ENCODE measurements around the gene CAPN12. TPM values are rescaled to one million over a fixed set of nuclear protein-coding genes. Genes with fewer than 3 reads are reported as not detected.
"Not testable (repeated sequence)": the region's sequence is repeated elsewhere in the genome, so short reads cannot be mapped to it uniquely, and the experiment has no call there.

Gene CAPN12
- total RNA-seq, 2 donors from 2014 or later: 8.3 to 15.2 TPM

DNA sequence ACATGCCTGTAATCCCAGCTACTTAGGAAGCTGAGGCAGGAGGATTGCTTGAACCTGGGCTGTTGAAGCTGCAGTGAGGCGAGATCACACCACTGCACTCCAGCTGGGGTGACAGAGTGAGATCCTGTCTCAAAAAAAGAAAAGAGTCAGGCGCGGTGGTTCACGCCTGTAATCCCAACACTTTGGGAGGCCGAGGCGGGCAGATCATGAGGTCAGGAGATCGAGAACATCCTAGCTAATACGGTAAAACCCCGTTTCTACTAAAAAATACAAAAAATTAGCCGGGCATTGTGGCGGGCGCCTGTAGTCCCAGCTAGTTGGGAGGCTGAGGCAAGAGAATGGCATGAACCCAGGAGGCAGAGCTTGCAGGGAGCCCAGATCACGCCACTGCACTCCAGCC is 37.9 kb upstream of the CAPN12 start:
- not testable (repeated sequence) for H3K4me3 Mint-ChIP-seq; H3K9me3 Mint-ChIP-seq; H3K27me3 Mint-ChIP-seq (ENCODE audit: low read depth); ATAC-seq (replicated peaks in 1 of 2); DNase-seq; H3K4me1 Mint-ChIP-seq (ENCODE audit: low read depth); H3K27ac Mint-ChIP-seq; H3K36me3 Mint-ChIP-seq (ENCODE audit: insufficient read depth in 2 of 2)

DNA sequence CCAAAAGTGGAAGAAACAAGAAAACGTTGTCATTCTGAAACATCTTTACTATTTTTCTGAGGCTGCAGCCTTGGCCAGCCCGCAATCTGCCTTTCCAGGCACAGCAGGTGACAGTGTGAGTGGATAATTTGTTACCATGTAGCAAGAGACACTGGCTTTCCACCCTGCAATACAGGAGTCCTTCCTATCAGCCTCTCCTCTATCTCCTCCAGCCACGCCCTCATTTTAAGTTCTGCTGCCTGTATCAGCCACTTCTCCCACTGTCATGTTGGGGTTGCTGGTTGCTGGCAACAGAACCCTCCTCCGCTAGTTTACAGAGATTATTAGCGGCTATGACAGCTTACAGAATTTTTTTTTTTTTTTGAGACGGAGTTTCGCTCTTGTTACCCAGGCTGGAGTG is 36.8 kb upstream of the CAPN12 start:
- ATAC-seq (replicated peaks in 1 of 2) (no peak), DNase-seq (no peak)
- Mint-ChIP-seq H3K36me3 (ENCODE audit: insufficient read depth in 2 of 2) (no peaks in the 10 kb centered on the region), H3K9me3 (no peaks in the 10 kb centered on the region), H3K27ac (no peak overlapping the region), H3K4me3 (no peak overlapping the region), H3K4me1 (ENCODE audit: low read depth) (no peaks in the 10 kb centered on the region), H3K27me3 (ENCODE audit: low read depth) (no peaks in the 10 kb centered on the region)

DNA sequence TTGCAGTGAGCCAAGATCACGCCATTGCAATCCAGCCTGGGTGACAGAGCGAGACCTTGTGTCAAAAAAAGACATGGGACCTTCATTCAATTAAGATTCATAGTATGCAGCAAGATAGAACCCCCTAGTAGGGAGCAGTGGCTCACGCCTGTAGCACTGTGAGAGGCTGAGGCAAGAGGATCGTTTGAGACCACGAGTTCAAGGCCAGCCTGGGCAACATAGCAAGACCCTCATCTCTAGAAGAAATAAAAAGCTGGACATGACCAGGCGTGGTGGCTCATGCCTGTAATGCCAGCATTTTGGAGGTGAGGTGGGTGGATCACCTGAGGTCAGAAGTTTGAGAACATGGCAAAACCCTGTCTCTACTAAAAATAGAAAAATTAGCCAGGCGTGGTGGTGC is 36.2 kb upstream of the CAPN12 start:
- Mint-ChIP-seq H3K27me3 (ENCODE audit: low read depth) (no peaks in the 10 kb centered on the region), H3K9me3 (no peaks in the 10 kb centered on the region), H3K27ac (no peak overlapping the region), H3K4me1 (ENCODE audit: low read depth) (no peaks in the 10 kb centered on the region), H3K4me3 (no peak overlapping the region), H3K36me3 (ENCODE audit: insufficient read depth in 2 of 2) (no peaks in the 10 kb centered on the region)
- ATAC-seq (replicated peaks in 1 of 2) (no peak), DNase-seq (no peak)

DNA sequence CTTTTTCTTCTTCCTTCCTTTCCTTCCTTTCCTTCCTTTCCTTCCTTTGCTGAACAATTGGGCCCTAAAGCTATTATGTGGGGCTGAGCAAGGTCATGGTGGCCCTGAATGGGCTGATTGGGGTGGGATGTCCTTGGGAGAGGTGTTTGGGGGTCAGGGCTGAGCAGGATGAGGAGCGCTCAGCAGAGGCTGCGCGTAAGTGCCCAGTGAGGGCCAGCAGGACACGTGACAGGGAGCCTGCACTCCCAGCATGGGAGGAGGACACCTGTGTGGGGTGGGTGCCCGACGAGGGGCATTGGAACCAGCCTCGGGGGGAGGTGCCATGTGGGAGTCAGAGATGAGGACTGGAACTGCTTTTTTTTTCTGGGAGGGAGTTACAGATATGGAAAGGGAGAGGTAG is 34.5 kb upstream of the CAPN12 start:
- Mint-ChIP-seq H3K4me1 (ENCODE audit: low read depth) (no peaks in the 10 kb centered on the region), H3K4me3 (no peak overlapping the region), H3K9me3 (no peaks in the 10 kb centered on the region), H3K27me3 (ENCODE audit: low read depth) (no peaks in the 10 kb centered on the region), H3K27ac (no peak overlapping the region), H3K36me3 (ENCODE audit: insufficient read depth in 2 of 2) (no peaks in the 10 kb centered on the region)
- DNase-seq (no peak), ATAC-seq (replicated peaks in 1 of 2) (no peak)

DNA sequence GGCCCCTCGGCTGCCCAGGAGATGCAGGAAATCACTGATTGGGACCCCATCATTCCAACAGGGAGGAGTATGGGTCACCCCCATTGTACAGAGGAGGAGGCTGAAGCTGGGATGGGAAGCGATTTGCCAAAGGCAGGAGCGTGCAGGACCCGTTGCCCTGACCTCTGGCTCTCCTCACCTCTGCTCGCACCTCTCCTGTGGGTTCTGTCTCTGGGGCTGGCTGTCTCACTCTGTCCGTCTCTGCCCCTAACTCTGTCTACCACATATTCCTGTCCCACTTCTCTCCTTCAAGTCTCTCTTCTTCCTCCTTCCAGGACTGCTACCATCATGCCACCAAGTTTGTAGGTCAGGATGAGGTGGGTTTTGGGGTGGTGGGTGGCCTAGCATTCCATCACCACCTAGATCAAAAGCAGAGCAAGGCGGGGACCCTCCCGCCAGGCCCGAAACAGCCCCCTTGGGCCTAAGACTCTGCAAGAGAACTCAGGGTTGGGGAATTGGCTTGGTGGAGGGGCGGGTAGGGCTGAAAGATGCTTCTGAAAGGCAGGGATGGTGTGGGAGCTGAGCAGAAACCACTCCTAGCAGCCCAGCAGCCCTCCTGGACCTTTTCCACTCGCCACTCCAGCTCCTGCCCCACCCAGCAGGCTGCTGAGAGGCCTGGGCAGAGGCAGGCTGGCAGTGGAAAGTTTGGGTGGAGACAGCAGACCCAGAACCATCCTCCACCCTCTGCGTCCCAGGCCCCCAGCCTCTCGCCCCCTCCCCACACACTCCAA is 30.1 kb upstream of the CAPN12 start:
- Mint-ChIP-seq H3K4me3 (no peak overlapping the region), H3K27ac (no peak overlapping the region), H3K36me3 (ENCODE audit: insufficient read depth in 2 of 2) (no peaks in the 10 kb centered on the region), H3K4me1 (ENCODE audit: low read depth) (peaks cover 3% of the 10 kb centered on the region), H3K9me3 (no peaks in the 10 kb centered on the region), H3K27me3 (ENCODE audit: low read depth) (no peaks in the 10 kb centered on the region)
- DNase-seq: no peak
- ATAC-seq (replicated peaks in 1 of 2): no peak

DNA sequence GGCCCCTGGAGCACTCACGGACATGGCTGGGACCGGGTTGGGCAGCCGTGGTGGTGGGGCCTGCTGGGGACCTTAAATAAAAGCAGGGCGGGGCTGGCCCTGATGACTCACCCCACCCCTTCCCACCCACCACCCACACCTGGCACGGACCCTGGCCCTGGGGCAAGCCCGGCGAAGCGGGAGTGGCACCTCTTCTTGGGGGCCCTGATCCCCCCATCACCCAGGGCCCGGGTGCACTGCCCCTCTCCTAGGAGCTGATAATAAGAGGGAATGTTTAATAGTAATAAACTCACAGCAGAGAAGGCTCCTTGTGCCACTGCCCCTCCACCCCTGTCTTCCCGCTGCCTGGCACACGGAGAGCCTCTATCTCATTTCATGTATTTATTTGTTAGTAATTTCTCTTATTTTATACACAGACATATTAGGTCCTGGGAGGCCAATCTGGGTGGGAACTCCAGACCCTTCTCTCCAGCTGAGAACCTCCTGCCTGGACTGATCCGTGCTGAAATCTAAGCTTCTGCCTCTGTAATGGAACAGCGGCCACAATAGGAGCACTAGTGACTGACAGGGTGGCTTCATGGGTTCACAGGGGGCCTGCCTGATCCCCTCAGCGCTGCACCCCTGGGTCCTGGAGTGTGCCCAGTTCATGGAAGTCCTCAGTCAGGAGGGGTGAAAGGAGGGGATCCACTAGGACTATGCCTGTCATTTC is 29.3 kb upstream of the CAPN12 start, which contains the start of gene LGALS7:
TSS of gene LGALS7 (minus strand) at position 49 of the 709 bp plus-strand sequence. CDS start at position 24, 25 bp downstream.
- Mint-ChIP-seq H3K27me3 (ENCODE audit: low read depth) (no peaks in the 10 kb centered on the region), H3K4me3 (no peak within 1 kb of the TSS), H3K9me3 (no peaks in the 10 kb centered on the region), H3K27ac (no peak within 1 kb of the TSS), H3K4me1 (ENCODE audit: low read depth) (peaks cover 11% of the 10 kb centered on the region), H3K36me3 (ENCODE audit: insufficient read depth in 2 of 2) (no peaks in the 10 kb centered on the region)
- DNase-seq: no peak
- no peak for ATAC-seq (replicated peaks in 1 of 2)

DNA sequence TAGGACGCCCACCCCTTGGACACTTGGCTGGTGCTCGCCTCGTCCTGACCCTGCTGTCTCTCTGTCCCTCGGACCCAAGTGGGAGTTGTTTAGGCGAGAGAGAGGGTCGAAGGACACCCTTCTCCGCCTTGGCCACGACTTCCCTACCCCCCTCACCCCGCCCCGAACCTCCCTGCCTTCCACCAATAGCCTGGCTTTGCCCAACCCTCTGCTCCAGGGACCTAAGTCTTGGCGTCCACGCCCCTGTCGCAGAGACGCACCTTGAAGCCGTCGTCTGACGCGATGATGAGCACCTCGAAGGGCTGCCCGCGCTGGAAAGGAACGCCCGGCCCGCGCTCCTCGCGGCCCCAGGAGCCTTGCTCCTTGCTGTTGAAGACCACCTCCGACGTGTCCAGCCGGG is 27.3 kb upstream of the CAPN12 start:
- not testable (repeated sequence) for ATAC-seq (replicated peaks in 1 of 2); H3K9me3 Mint-ChIP-seq; H3K4me3 Mint-ChIP-seq; H3K27me3 Mint-ChIP-seq (ENCODE audit: low read depth); H3K27ac Mint-ChIP-seq; DNase-seq; H3K36me3 Mint-ChIP-seq (ENCODE audit: insufficient read depth in 2 of 2)
- peaks cover 11% of the 10 kb centered on the region for H3K4me1 Mint-ChIP-seq (ENCODE audit: low read depth)

DNA sequence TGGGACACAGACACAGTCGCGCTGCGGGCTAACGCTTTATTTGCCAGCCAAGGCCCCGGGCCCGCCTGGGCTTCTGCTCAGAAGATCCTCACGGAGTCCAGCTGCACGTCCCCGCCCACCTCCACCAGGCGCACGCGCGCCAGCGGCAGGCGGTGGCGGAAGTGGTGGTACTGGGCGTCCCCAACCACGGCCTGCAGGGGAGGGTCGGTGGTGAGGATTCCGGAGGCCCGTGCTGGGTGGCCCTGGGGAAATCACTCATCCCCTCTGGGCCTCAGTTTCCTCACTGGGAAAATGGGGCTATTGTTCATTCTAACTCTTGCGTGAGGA is 26.6 kb upstream of the CAPN12 start:
- not testable (repeated sequence) for H3K27me3 Mint-ChIP-seq (ENCODE audit: low read depth); H3K9me3 Mint-ChIP-seq; H3K27ac Mint-ChIP-seq; H3K4me3 Mint-ChIP-seq; H3K36me3 Mint-ChIP-seq (ENCODE audit: insufficient read depth in 2 of 2); DNase-seq
- H3K4me1 Mint-ChIP-seq (ENCODE audit: low read depth): peaks cover 11% of the 10 kb centered on the region
- ATAC-seq (replicated peaks in 1 of 2): peak; percentile 83 to 85

DNA sequence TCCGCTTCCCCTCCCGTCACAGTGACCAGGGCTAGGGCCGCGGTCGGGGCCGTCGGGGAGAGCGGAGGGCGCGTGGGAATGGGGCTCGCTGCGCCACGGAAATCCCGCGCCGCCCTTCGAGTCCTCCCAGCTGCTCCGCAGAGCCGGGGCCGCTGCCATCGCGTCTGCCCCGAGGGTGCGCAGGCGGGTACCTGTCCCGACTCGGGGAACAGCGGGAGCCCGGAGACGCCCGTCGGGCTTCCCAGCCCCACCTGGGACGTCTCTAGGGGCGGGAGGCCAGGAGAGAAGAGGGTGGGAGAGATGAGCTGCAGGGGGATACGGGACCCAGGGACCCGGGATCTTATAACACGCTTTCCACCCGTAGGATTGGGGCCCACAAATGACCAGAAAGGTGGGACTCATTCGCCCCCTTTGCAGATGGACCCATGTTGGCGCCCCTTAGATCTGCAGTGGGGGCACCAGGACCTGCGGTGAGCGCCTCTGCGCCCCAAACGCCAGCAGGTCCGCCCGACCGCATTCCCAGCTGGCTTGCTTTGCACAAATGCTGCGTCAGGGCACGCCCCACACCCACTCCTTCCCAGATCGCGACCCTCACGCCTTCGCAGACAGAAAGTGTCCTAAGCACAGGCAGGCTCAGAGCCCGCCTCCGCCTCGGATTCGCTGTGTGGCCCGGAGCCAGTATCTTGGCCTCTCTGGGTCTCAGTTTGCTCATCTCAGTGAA is 26.1 kb upstream of the CAPN12 start:
- ATAC-seq (replicated peaks in 1 of 2): peak; percentile 21 to 25
- H3K36me3 Mint-ChIP-seq (ENCODE audit: insufficient read depth in 2 of 2); H3K9me3 Mint-ChIP-seq; H3K27me3 Mint-ChIP-seq (ENCODE audit: low read depth); DNase-seq; H3K27ac Mint-ChIP-seq: not testable (repeated sequence)
- Mint-ChIP-seq H3K4me1 (ENCODE audit: low read depth) (peaks cover 11% of the 10 kb centered on the region), H3K4me3 (peak overlapping the region; percentile 82 to 85)

DNA sequence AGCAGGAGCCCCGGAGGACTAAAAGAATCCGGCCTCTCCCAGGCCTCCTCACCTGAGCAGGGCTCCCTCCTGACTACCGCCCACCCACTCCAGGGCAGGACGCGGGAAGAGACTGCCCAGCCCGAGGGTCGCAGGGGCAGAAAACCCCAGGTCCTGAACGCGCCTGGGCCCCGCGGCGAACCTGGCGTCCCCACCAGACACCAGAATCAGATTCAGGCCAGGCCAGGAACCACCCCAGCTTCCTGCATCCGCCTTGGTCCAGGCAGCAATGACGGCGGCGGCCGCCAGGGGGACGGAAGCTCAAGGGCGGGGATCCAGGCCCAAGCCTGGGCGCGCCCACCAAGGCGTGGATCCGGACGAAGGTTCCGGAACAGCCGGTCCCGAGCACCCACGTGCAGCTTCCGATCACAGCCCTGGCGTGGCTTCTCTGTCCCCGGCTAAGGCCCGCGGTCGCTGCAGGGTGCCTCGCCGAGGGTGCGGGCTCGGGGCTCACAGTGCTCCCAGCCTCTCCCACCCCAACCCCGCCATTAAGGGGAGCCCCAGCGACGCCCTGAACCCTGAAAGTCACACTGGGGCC is 25.4 kb upstream of the CAPN12 start:
- H3K9me3 Mint-ChIP-seq: no peaks in the 10 kb centered on the region
- peaks cover 11% of the 10 kb centered on the region for H3K4me1 Mint-ChIP-seq (ENCODE audit: low read depth)
- H3K27me3 Mint-ChIP-seq (ENCODE audit: low read depth): no peaks in the 10 kb centered on the region
- no peaks in the 10 kb centered on the region for H3K36me3 Mint-ChIP-seq (ENCODE audit: insufficient read depth in 2 of 2)
- peak; percentile 97 to 98 for DNase-seq
- peak overlapping the region; percentile 87 for H3K27ac Mint-ChIP-seq
- peak; percentile 82 to 84 for ATAC-seq (replicated peaks in 1 of 2)
- H3K4me3 Mint-ChIP-seq: peak overlapping the region; percentile 82 to 85

DNA sequence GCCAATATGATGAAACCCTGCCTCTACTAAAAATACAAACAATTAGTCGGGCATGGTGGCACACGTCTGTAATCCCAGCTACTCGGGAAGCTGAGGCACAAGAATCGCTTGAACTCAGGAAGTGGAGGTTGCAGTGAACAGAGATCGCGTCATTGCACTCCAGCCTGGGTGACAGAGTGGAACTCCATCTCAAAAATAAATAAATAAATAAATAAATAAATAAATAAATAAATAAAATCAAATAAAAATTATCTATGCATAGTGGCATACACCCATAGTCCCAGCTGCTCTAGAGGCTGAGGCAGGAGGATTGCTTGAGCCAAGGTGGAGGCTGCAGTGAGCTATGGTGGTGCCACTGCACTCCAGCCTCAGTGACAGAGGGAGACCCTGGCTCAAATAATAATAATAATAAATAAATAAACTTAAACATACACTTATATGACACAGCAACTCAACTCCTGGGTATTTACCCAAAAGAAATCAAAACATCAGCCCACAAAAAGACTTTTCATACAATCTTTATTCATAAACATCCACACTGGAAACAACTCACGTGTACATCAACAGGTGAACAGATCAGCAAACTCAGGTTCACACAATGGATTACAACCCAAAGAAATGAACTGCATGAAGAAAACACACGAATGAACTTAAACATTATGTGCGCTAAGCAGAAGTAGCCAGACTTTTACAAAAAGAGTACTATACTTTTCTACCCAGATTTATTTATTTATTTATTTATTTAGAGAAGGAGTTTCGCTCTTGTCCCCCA is 22.2 kb upstream of the CAPN12 start:
- Mint-ChIP-seq H3K27me3 (ENCODE audit: low read depth) (no peaks in the 10 kb centered on the region), H3K36me3 (ENCODE audit: insufficient read depth in 2 of 2) (no peaks in the 10 kb centered on the region), H3K27ac (no peak overlapping the region), H3K4me3 (no peak overlapping the region), H3K9me3 (no peaks in the 10 kb centered on the region), H3K4me1 (ENCODE audit: low read depth) (peaks cover 11% of the 10 kb centered on the region)
- DNase-seq (no peak), ATAC-seq (replicated peaks in 1 of 2) (no peak)

DNA sequence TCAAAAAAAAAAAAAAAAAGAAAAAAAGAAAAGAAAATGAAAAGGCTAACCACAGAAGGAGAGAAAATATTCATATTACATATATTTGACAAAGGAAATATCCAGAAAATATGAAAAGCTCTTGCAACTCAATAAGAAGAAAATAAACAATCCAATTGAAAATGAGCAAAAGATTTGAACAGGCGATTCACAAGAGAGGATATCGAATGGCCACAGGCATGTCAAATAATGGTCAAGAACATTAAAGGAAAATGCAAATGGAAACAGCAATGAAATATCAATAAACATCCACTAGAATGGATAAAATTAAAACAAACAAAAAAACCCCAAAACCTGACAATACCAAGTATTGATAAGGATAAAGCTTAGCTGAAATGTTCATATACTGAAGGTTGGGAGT is 20.9 kb upstream of the CAPN12 start:
- DNase-seq (no peak), ATAC-seq (replicated peaks in 1 of 2) (no peak)
- Mint-ChIP-seq H3K27me3 (ENCODE audit: low read depth) (no peaks in the 10 kb centered on the region), H3K9me3 (no peaks in the 10 kb centered on the region), H3K36me3 (ENCODE audit: insufficient read depth in 2 of 2) (no peaks in the 10 kb centered on the region), H3K27ac (no peak overlapping the region), H3K4me3 (no peak overlapping the region), H3K4me1 (ENCODE audit: low read depth) (peaks cover 11% of the 10 kb centered on the region)
